Fibroblast of mammary gland (primary cell): Measurements from ENCODE around the gene GRIFIN.

Source experiments
- DNase-seq: peaks from one replicate; pipeline ENCODE4 v3.0.0-alpha.2; 2010; ENCODE audit warnings: low read depth
- H3K4me3 ChIP-seq: 2 replicates; pipeline ENCODE4 v1.5.1; 2011; ENCODE audit warnings: low read depth, mild to moderate bottlenecking, low read length, moderate library complexity; ENCODE audit not compliant: control insufficient read depth
- TF ChIP-seq, protein P1 (sequence below): conservative IDR thresholded peaks from 2 replicates; pipeline ENCODE4 v1.5.1; 2011; ENCODE audit warnings: low read depth, low read length, inconsistent platforms; ENCODE audit not compliant: control insufficient read depth, insufficient read depth

The GRIFIN gene

DNA sequence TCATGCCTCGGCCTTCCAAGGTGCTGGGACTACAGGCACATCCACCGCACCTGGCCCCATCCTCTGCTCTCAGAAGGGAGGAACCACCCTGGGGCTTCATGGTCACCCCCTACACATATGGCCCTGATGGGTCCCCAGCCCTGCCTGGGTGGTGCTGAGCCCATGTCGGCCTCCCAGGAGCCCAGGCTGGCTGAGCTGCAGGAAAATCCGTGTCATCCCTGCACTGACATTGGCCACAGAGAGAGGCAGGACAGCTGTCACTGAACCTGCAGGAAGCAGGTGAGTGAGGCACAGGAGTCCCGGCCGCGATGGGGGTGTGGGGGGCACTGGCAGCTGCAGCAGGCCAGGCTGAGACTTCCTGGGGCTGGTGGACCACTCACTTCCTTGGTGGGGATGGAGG is 8.0 kb downstream of the GRIFIN start:
- H3K4me3 ChIP-seq = no peak overlapping the region
- TF ChIP-seq, protein P1, sequence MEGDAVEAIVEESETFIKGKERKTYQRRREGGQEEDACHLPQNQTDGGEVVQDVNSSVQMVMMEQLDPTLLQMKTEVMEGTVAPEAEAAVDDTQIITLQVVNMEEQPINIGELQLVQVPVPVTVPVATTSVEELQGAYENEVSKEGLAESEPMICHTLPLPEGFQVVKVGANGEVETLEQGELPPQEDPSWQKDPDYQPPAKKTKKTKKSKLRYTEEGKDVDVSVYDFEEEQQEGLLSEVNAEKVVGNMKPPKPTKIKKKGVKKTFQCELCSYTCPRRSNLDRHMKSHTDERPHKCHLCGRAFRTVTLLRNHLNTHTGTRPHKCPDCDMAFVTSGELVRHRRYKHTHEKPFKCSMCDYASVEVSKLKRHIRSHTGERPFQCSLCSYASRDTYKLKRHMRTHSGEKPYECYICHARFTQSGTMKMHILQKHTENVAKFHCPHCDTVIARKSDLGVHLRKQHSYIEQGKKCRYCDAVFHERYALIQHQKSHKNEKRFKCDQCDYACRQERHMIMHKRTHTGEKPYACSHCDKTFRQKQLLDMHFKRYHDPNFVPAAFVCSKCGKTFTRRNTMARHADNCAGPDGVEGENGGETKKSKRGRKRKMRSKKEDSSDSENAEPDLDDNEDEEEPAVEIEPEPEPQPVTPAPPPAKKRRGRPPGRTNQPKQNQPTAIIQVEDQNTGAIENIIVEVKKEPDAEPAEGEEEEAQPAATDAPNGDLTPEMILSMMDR = no peak

DNA sequence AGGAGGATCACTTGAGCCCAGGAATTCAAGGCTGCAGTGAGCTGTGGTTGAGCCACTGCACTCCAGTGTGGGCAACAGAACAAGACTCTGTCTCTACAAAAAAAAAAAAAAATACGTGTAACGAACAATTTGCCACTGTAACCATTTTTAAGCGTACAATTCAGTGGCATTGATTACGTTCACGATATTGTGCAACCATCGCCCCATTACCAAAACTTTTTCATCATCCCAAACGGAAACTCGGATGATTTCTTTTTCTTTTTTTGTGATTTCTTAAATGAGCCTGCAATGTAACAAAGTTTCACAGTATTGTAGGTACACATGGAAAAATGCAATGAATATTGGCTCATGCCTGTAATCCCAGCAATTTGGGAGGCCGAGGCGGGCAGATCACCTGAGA is 9.5 kb downstream of the GRIFIN start:
- H3K4me3 ChIP-seq = no peak overlapping the region
- TF ChIP-seq, protein P1 = no peak
- no peak for DNase-seq

More for the DNA sequence above, 8.0 kb downstream of the GRIFIN start:
- DNase-seq = no peak

DNA sequence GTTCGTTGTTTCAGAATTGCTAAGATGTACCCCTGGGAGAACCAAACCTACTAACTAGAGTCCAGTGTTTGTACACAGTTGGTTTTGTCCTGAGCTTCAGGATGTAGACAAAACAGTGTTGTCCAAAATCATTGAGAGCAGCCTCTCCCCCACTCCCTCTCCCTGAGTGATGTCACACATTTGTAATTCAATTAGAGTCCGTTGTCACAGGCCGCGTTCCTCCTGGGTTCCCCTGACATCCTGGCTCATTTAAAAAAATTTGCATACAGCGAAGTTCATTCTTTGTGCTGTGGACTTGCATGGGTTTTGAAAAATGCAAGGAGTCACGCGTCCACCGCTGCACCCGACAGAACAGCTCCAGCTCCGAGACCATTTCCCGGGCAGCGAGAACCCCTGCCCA is 10.3 kb downstream of the GRIFIN start:
- TF ChIP-seq, protein P1 = no peak
- H3K4me3 ChIP-seq = no peak overlapping the region

DNA sequence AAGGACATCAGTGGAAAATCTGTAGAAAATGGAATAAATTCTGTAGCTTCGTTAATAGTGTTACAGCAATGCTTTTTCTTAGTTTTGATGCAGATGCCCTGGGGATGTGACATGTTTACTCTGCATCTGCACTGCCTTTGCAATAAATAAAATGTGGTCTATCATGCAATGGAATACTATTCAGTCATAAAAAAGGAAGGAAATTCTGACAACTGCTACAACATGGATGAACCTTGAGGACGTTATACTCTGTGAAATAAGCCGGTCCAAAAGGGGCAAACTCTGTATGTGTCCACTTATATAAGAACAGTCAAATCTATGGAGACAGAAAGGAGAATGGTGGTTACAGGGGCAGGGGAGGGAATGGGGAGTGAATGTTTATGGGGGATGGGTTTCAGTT is 13.5 kb downstream of the GRIFIN start:
- no peak overlapping the region for H3K4me3 ChIP-seq
- TF ChIP-seq, protein P1 = no peak
- DNase-seq = no peak

More for the DNA sequence above, 10.3 kb downstream of the GRIFIN start:
- no peak for DNase-seq

DNA sequence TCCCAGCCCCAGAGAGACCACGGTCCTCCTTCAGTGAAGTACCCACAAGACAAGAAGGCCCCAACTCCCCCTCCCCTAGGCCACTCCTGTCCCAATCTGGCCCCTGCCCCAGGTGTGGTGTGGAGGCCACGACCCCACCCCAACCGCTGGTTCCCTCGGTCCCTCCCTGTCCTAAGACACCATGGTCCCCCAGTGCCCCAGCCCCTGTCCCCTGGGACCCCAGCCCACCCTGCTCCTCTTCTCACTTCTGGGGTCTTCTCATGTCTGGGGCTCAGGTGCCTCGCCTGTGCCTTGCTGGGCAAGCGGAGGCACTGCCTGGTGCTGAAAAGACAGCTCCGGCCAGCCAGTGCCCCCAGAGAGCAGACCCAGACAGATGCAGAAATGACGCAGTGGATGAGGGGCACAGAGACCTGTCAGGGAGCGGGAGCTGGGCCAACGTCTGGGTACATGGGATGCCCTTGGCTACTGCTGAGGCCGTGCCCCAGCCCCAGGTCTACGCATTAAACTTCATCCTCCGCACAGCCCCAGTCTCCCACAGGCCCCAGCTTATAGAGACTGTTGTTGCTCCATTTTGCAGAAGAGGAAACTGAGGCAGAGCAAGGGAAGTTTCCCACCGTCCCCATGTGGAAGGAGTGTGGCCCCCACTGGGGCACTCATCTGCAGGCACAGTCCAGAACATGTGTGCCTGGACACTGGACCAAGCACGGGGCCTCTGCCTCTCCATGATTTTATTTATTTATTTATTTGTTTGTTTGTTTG is 14.8 kb downstream of the GRIFIN start:
- TF ChIP-seq, protein P1 = no peak
- no peak overlapping the region for H3K4me3 ChIP-seq
- no peak for DNase-seq

DNA sequence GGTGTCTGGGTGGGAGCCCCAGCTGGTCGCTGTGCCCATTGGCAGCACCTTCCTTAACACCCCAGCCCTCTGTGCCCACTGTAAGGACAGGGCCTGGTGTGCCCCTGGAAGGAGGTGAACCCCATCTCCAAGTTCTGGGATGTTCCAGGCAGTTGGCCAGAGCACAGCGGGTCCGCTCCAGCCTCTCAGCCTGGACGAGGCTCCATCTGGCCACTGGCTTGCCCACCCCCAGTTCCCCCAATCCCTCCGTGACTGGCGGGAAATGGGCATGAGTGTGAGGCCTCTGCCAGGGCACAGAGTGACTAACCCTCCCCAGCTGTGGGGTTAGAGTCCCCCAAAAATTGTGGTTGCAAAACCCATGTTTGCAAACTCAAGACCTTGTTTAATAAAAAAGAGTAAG is 15.6 kb downstream of the GRIFIN start:
- no peak overlapping the region for H3K4me3 ChIP-seq
- TF ChIP-seq, protein P1 = no peak
- no peak for DNase-seq
